Sigmoid colon (tissue), 3 donors: ENCODE measurements around the gene OR8H2.
"Not testable (repeated sequence)": the region's sequence is repeated elsewhere in the genome, so short reads cannot be mapped to it uniquely, and the experiment has no call there.

Source experiments
- CTCF ChIP-seq, 4 experiments: fragments of 450-650 bp in 3 of 4; fragments of 200-600 bp in 1 of 4; IDR thresholded peaks; one replicate each; pipeline ENCODE4 v1.5.1; 2016 to 2019; ENCODE audit warnings: antibody characterized with exemption in 4 of 4, mild to moderate bottlenecking in 3 of 4, moderate library complexity in 2 of 4
- POLR2A ChIP-seq, 2 donors: fragments of 450-650 bp; IDR thresholded peaks; one replicate each; pipeline ENCODE4 v1.6.1; 2016; ENCODE audit warnings: antibody characterized with exemption in 2 of 2, mild to moderate bottlenecking in 2 of 2, moderate library complexity in 2 of 2

GRCh38 chr11:56056366-56056765 lies 47.1 kb upstream of the OR8H2 start:
- TF ChIP-seq CTCF, POLR2A (IDR thresholded peaks at IDR 0.05): not testable (repeated sequence)
